PC-9 (cell line): Measurements from ENCODE around the gene COPZ1.

ENCODE experiments used
- EZH2 ChIP-seq: fragments of 200-600 bp; sonication (generic); IDR thresholded peaks from 2 replicates; pipeline ENCODE4 v1.8.0; 2017; ENCODE audit warnings: antibody characterized with exemption, low read depth
- TF ChIP-seq, protein P1 (sequence below): fragments of 200-600 bp; sonication (generic); conservative IDR thresholded peaks from 2 replicates; pipeline ENCODE4 v1.6.1; 2017; ENCODE audit warnings: mixed run types, antibody characterized with exemption, mild to moderate bottlenecking, moderate library complexity

- TF ChIP-seq, protein P1, sequence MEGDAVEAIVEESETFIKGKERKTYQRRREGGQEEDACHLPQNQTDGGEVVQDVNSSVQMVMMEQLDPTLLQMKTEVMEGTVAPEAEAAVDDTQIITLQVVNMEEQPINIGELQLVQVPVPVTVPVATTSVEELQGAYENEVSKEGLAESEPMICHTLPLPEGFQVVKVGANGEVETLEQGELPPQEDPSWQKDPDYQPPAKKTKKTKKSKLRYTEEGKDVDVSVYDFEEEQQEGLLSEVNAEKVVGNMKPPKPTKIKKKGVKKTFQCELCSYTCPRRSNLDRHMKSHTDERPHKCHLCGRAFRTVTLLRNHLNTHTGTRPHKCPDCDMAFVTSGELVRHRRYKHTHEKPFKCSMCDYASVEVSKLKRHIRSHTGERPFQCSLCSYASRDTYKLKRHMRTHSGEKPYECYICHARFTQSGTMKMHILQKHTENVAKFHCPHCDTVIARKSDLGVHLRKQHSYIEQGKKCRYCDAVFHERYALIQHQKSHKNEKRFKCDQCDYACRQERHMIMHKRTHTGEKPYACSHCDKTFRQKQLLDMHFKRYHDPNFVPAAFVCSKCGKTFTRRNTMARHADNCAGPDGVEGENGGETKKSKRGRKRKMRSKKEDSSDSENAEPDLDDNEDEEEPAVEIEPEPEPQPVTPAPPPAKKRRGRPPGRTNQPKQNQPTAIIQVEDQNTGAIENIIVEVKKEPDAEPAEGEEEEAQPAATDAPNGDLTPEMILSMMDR: peak; percentile 99
- TF ChIP-seq EZH2: no peak
Measured at GRCh38 chr12:54398995-54399793, 74.3 kb downstream of the COPZ1 start.
